ENCODE measurements around the gene PPP6R3.

PPP6R3 gene

GRCh38 chr11:68652683-68653156 lies 192.2 kb downstream of the PPP6R3 start:
- no peak for DNase-seq (ENCODE audit: low spot score)

- DNase-seq (ENCODE audit: low spot score), result no peak
Measured at GRCh38 chr11:68653486-68654430, 193.2 kb downstream of the PPP6R3 start.

- no peak for DNase-seq (ENCODE audit: low spot score)
Measured at GRCh38 chr11:68654978-68655377, 194.4 kb downstream of the PPP6R3 start.

GRCh38 chr11:68655406-68655805 lies 194.9 kb downstream of the PPP6R3 start:
- DNase-seq (ENCODE audit: low spot score), result no peak

- DNase-seq (ENCODE audit: low spot score), result no peak
Measured at GRCh38 chr11:68655806-68656205, 195.3 kb downstream of the PPP6R3 start.

- DNase-seq (ENCODE audit: low spot score), result no peak
Measured at GRCh38 chr11:68657021-68657780, 196.6 kb downstream of the PPP6R3 start.

GRCh38 chr11:68658097-68658496 lies 197.5 kb downstream of the PPP6R3 start:
- DNase-seq (ENCODE audit: low spot score), result no peak

- DNase-seq (ENCODE audit: low spot score), result no peak
Measured at GRCh38 chr11:68658661-68659060, 198.1 kb downstream of the PPP6R3 start.

GRCh38 chr11:68659158-68659921 lies 198.8 kb downstream of the PPP6R3 start:
- no peak for DNase-seq (ENCODE audit: low spot score)

- no peak for DNase-seq (ENCODE audit: low spot score)
Measured at GRCh38 chr11:68660066-68660810, 199.7 kb downstream of the PPP6R3 start.

- no peak for DNase-seq (ENCODE audit: low spot score)
Measured at GRCh38 chr11:68661014-68661413, 200.5 kb downstream of the PPP6R3 start.

GRCh38 chr11:68661697-68662603 lies 201.4 kb downstream of the PPP6R3 start:
- no peak for DNase-seq (ENCODE audit: low spot score)

- no peak for DNase-seq (ENCODE audit: low spot score)
Measured at GRCh38 chr11:68663482-68664010, 203.0 kb downstream of the PPP6R3 start.

GRCh38 chr11:68664141-68664540 lies 203.6 kb downstream of the PPP6R3 start:
- DNase-seq (ENCODE audit: low spot score), result no peak

GRCh38 chr11:68664906-68665305 lies 204.4 kb downstream of the PPP6R3 start:
- DNase-seq (ENCODE audit: low spot score), result no peak
